Effector CD8-positive, alpha-beta T cell (primary cell): ENCODE results near the gene RASSF5.

ENCODE experiments used
- DNase-seq: peaks from one replicate; lab custom pipeline; 2025; lab: John Stamatoyannopoulos, UW

Gene RASSF5

DNA sequence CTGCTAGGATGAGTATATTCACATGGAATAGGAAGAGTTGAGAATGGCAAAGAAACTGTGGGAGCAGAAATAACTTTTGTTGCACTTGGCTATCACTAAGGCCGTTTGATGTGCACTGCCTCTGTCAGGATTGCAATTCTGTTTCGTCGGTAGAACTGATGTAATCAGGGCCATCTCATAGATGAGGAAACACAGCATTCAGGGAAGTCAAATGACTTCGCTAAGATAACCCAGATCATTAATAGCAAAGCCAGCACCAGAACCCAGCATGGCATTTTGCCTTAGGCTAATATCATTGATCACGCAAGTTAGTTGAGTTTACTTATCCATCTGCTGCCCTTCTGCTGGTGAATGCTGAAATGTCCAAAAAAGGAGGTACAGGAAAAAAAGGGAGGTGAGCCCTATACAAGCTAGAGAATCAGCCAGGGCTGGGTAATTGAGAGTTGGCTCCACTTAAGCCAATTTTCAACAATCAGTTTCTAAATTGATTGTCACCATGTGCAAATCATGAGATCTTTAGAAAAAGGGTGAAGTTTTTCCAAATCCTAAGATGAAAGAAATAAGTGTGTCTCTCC lies 7.6 kb downstream of the RASSF5 start:
- no peak for DNase-seq

DNA sequence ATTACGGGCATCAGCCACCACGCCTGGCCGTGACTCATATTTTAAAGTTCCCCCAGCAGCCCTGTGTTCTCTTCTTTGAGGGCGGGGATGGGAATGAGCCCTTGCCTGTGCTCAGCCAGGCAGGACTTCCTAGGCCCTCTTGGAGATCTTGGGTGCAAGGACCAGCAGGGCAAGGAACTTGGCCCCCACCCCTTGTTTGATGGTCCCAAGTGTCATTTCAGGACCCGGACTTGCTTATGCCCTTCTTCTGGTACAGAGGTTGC lies 9.3 kb downstream of the RASSF5 start:
- DNase-seq: no peak

DNA sequence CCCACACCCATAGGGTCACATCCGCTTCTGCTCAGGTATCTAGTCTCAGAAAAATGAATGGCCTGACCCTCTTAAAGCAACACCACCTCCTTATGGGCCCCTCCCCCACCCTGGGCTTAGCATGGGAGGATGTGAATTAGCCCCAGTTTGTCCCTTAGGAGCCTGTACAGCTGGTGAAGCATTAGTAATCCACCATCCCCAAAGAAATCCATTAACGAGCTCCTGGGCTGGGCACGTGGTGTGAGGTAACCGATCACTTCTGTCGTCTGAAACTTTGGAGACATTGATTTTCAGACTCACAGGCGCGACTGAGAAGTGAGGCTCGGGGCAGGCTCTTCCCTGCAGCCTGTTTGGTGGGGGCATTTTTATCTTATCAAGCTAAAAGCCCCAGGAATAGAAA lies 10.5 kb downstream of the RASSF5 start:
- no peak for DNase-seq

DNA sequence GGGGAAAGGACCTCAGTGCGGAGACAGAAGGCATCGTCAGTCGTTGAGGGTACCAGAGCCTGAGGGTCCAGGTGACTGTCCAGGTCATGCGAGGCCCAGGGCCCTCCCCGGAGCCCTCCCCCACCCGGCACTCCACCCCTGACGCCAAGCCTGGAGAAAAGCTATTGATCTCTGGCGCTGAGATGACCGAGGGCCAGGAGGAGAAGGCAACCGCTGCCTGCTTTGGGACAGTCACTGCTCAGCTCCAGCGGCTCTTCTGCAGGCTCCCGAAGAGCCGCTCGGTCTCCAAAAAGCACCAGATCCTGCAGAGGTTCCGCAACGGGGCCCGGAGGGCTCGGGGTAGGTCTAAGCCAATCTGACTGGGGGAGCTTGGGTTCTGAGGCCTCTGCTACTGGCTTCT lies 10.9 kb downstream of the RASSF5 start:
- no peak for DNase-seq

DNA sequence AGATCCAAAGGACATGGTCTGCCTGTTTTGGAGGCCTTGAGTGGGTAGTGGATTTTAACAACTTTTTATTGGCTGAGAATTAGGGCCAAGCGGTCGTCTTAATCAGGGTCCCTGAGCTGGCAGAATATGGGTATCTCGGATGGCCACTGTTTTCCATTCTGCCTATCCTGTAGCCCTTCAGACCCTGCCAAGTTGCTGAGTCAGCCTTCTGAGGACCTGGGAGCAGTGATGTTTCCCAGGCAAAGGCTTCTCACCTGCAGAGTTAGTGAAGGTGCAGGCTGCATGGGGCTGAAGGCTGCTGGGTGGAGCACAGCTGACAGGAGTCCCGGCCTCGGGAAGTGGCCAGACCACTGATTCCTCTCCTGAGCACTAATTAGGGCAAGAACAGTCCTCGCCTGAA lies 11.4 kb downstream of the RASSF5 start:
- DNase-seq: no peak

DNA sequence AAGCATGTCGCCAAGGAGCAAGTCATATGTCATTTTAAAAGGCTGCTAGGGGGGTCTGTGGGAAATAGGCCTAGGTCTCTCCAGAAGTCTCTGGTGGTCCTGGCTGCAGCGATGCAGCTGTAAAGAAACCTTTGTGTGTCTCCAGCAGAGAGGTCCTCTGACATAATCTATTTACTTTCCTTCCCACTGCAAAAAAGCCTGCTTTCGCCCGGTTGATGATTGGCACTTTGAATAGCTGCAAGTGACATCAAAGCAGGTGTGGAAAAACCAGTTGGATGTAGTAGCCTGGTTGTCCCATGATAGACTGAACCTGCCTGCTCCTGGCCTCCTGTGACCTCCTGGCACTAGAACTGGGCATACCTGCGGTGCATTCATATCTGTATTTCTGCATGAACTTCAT lies 13.8 kb downstream of the RASSF5 start:
- DNase-seq: no peak

DNA sequence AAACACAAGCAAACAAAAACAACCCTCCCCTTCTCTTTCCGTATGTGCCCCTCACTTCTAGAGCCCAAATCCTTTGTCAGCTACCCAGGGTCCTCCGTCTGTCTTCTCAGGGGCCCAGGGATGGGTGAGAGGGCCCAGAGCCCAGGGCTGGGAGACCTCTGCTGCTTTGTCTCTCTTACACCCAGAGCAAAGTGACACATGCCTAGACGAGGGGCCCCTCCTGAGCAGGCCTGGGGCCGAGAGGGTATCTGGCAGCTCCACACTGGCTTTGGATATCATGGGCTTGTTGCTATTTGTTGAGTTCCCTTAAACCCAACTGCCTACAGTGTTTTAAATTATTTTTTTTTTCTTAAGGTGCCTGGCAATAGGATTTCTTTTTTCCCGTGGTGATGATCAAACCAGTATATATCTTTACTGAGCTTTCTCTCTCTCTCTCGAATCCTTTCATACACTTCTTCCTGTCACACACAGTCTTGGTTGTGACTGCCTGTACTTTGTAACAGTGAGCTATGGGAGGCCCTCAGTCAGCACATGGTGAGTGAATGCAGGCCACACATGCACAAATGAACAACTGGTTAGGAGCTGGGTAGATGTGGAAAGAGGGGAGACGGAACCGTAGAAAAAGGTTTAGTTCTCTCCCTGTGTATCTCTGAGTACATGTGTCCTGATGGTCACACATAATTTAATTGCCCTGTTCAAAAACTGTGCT lies 14.5 kb downstream of the RASSF5 start:
- DNase-seq: no peak

DNA sequence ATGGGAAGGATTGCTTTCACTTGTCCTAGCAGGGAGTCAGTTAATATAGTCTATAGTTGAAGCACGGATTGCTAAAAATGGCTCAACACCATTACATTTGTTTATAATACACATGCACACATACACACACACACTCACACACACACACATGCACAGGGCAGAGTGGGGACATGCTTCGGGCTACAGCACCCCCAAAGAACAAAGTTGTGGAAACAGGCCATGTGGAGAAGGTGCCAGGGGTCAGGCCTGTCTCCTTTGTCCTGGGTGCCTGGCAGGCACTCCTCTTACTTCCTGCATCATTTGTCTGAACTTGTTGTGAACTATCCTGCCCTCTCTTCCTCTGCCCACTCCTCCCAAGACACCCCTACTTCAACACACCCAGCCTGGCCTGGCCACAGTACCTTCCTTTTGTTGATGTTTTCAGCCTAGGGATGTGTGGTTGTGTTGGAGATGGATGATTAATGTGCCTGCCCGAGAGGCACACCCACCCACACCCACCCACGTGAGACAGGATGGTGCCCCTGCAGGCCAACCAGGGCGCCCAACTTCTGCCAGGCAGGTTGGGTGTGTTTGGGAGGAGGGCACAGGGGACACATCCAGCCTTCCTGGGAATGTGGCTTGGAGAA lies 17.5 kb downstream of the RASSF5 start:
- DNase-seq: no peak

DNA sequence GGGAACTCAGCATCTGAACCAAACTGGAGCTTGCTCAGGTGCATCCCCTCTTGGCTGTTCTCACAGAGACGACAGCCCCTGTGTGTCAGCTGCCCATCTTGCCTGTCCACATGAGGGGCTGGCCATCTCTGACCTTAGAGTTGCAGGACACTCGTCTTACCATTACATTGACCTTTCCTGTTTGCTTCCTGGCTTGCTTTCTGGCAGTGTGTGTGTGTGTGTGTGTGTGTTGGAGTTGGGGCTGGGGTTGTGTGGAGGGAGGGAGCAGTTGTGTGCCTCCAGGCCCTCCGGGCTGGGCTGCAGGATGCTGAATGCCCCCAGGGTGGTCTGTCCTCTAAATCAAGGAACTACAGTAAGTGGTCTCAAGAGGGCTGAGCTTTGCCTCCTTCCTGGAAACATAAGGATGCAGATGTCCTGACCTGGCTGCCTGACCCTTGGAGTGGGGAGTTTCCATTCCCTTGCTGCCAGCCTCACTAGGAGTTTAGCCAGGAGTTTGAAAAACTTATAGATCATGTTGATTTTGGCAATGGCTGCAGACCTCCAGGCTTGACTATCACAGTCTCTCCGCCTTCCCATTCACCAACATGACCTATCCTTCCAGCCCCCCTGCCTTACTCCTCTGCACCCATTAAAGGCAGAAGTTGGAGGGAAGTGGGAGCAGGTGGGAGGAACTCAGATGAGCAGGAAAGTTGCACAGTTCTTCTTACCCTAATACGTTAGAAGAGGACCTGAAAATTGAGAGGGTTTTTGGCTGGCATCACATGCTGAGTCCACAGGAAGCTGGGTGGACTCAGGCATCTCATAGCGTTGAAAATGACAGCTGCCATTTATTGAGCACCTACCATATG lies 19.0 kb downstream of the RASSF5 start:
- DNase-seq: no peak

DNA sequence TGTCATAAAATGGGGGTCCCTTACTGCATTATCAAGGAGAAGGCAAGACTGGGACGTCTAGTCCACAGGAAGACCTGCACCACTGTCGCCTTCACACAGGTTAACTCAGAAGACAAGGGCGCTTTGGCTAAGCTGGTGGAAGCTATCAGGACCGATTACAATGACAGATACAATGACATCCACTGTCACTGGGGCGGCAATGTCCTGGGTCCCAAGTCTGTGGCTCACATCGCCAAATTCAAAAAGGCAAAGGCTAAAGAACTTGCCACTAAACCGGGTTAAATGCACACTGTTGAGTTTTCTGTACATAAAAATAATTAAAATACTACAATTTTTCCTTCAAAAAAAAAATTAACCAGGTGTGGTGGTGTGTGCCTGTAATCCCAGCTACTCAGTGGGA lies 22.1 kb downstream of the RASSF5 start:
- no peak for DNase-seq

DNA sequence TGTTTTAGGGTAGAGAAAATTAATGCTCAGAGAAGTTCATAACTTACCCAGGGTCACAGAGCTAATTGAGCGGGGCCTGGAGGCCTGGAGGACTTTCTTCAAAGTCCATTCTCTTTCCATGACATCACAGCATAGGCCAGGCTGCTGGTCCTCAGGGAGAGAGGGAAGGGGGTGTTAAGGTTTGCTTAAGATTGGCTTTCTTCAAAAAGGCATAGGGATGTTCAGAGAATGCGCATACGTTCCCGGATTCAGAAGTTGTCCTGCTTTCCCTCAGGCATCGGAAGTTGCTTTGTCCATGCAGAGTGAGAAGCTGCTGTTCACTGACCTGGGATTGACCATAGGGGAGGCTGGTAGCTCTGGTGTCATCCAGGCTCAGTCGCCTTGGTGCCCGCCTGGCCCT lies 25.0 kb downstream of the RASSF5 start:
- DNase-seq: no peak

DNA sequence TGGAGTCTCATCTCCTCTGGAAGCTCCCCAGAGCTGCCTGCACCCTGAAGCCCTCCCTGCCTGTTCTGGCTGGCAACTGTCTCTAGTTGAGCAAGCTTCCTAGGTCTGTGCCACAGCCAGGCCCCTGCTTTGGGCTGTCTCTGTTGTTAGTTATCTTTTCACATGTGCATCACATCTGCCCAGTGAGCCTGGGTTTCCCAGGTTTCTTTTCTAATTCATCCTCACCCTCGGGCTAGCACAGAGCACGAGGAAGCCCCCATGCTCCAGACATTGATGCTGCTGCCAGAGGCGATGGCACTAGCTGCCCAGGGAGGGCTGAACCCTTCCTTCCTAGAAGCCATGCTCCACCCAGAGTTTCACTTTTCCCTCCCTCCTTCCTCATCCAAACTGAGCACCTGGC lies 27.2 kb downstream of the RASSF5 start:
- no peak for DNase-seq

DNA sequence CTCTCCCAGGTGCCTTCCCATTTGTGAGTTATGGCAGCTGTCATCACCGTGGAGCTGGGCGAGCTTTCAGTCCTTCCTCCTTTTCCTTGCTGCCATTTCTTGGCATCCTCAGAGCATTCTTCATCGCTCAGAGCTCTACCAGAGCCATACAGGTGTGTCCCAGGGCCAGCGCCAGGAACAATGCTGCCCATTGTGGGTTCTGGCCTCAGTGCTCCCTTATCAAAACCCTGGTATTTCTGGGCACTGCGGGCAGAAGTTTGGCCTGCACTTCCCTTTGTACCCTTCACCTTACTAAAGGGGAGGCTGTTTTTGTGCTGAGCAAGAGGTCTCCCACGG lies 28.5 kb downstream of the RASSF5 start:
- DNase-seq: no peak

DNA sequence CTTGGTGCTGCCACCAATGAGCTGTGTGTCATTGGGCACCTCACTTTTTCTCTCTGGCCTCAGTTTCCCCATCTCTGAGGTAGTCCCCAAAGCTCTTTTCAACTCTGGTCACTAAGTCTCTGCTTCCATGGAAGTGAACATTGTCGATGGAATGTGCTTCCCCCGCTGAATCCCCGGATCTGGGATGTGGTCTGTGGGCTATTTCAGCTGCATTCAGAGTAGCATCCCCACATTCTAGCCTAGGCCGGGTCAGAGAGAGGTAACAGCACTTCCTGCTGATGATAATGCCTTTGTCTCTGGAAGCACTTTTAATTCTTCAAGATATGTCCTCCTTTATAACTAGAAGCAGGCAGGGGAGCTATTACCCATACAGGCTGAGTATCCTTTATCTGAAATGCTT lies 29.8 kb downstream of the RASSF5 start:
- DNase-seq: no peak

DNA sequence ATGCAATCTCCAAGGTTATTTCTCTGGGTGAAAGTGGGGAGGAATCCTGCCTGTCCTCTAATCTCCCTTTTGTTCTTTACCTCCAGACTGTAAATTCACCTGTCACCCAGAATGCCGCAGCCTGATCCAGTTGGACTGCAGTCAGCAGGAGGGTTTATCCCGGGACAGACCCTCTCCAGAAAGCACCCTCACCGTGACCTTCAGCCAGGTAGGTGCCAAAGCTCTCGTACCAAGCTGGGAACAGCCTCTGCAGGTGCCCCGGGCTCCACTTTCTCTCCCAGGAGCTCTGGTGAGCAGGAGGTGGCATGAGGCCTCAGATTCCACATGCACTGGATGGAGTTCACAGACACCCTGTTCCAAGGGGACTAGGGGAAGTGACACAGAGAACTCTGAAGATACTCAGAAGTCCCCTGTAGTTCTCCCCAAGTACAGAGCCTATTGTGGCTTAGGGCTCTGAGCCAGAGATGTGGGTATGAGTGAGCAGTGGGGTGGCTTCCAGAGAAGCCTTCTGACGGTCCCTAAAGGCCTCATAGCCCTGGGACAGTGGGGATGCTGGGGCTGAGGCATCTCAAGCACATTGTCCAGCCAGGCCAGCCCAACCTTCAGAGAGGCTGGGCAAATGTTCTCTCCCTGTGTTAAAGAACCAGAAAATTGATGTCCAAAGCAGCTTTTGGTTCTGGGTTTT lies 30.9 kb downstream of the RASSF5 start:
- no peak for DNase-seq

DNA sequence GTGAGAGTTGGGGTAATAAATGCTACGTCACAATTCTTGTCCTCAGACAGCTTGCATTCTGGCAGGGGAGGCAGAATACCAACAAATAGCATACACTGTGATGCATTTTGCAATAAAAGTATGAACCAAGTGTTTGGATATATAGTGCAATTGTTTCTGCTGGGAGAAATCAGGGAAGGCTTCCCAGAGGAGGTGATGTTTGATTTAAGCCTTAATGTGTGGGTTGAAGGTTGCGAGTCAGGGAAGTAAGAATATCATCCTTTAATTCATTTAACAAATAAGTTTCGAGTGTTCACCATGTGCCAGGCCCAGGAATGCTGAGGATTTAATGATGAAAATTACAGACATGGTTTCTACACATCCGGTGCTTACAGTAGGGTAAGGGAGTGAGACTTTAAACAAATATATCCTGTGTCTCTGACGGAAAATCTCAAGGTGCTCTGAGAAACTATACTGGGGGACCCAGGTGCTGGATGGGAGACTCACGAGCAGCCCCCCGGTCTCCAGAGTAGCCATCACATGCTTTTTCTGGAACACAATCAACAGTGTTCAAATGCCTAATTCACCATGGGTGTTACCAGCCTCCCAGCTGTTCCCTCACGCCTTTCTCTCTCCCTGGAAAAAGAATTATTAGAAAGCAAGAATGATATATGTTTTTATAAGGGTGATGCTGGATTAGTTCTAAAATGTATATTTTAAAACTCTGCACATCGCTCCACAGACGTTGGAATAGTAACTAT lies 31.7 kb downstream of the RASSF5 start:
- no peak for DNase-seq

DNA sequence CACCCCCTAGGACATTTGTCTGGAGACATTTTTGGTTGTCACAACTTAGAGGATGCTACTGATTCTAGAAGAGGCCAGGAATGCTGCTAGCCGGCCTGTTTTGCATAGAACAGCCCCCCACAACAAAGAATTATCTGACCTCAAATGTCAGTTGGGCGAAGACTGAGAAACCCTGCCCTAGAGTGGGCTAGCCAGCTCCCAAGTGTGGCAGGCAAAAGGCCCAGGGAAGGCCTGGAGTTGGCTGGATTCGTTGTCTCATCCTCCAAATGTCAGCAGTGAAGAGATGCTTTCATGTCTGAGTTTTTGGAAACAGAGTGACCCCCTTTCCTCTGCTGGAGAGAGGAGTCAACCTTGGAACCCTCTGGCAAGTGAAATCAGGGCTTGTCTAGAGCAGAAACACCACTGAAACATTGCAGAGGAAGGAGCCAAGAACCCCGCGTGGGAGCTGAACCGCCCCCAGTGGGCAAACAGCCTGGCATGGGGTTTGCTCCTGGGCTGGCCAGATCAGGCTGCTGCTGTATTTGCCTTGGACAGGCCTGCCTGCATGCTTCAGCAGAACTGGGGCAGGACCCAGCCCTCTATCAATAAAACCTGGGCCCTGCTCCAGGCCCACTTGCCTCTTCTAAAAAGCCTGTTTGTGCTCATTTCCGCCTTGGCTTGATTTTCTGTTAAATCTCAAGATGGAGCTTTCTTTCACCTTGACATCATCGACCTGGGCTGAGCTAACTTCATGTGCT lies 32.9 kb downstream of the RASSF5 start:
- no peak for DNase-seq

DNA sequence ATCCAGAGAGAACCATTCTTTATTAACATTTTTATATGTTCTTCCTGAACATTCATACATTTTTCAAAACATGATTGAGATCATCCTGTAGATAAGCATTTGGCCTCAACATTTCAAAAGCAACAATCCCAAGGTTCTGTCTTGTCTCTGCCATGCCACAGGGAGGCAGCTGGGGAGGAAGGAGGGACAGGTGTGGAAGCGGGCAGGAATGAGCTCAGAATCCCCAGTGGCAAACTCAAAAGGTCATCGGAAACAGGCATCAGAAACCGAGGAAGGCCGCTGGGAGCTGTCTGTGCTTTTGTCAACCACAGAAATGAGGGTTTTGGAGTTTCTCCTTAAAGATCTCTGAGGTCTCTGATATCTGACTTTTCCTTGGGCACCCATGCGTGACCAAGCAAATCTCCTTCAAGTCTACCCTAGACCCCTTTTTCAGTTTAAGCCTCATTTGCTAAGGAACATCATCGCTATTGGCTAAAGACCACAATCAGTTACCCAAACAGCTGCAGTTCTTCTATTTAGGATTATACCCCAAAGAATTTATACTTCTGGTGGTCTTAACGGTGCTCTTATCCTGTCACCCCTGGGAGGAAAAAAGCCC lies 34.0 kb downstream of the RASSF5 start:
- no peak for DNase-seq

DNA sequence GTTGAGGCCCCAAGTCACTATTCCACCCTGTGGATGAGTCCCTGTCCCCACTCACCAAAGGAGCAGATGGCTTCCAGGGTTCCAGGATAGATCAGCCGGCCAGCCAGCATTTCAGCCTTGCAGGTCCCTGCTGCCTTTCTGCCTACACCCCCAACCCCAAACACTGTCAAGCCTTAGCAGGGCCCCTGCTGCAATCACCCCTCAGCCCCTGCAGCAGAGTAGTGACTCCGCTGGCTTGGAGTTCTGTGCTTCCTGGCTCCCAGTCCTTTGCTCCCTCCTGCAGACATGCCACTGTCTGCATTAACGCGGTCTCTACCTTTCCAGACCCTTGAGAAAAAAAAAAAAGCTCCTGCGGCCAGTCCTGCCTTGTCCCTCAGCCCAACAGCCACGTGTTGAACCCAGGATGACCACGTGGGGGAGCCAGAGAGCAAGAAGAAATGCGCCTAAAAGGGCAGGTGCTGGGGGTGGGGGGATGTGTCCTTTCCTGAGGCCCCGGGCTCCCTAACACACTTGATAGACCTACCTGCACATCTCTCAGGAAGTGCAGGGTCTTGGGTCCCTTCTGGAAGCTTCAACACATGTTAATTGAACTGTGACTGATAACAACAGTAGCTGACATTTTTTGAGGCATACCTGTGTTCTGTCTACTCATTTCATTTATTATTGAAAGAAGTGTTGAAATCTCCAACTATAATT lies 37.4 kb downstream of the RASSF5 start:
- peak; percentile 86 for DNase-seq

DNA sequence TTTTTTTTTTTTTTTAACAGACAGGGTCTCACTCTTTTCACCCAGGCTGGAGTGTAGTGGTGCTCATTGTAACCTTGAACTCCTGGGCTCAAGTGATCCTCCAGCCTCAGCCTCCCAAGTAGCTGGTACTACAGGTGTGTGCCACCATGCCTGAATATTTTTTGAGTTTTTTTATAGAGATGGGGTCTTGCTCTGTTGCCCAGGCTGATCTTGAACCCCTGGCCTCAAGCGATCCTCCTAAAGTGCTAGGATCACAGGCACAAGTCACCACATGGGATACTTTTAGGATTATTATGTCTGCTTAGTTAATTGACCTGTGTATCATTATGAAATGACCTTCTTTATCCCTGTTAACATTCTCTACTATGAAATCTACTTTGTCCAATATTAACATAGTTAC lies 38.0 kb downstream of the RASSF5 start:
- DNase-seq: no peak
